GM19035 (cell line): ENCODE data around the gene EHD4.

Source experiments
- ATAC-seq: cut with Tn5 transposase; IDR thresholded peaks from one replicate; pipeline ENCODE4 v1.9.1; 2021; ENCODE audit not compliant: unreplicated experiment

Gene EHD4

DNA sequence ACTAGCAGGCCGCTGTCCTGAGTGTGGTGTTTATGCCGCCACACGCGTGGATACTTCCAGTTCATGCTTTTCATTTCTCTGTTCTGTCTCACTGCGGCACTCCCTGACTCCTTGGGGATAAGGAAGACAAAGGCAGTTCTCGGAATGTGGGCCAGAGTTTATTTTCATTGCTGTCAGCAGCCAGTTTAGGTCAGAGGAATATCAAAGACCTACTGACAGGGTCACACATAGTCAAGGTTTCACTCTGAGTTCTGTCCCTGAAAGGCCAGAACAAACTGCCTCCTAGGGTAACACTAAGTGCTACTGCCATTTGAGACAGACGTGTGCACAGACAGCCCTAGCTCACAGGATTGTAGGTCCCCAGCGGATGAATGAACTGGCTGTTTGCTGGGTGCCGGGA, 51.2 kb downstream of the EHD4 start:
- no peak for ATAC-seq

DNA sequence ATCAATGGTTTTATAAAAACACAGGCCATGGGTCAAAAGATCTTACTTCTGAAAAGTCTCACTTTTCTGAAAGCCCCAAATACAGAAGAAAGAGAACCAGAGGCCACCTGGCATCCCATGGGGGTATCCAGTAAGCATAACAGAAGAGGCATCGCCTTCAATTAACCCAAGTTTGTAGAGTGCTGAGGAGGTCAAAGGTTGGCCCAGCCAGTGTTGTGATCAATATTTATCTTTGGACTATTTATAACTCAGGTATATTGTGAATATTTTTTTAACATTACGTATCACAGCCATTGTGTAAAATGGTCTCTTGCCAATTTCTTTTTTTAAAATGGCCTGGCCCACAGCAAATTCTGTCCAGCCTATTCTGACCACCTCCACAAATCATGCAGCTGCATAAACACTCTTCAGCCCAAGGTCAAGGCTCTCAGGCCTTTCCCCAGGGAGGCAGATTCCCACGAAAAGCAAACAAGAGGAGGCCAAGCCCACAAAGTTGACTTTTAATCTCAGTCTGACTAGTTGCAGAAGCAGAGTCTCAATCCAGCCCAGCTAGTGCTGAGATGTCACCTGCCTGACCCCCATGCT, 52.3 kb downstream of the EHD4 start:
- no peak for ATAC-seq

GRCh38 chr15:41919201-41919820, 53.0 kb downstream of the EHD4 start:
- no peak for ATAC-seq

DNA sequence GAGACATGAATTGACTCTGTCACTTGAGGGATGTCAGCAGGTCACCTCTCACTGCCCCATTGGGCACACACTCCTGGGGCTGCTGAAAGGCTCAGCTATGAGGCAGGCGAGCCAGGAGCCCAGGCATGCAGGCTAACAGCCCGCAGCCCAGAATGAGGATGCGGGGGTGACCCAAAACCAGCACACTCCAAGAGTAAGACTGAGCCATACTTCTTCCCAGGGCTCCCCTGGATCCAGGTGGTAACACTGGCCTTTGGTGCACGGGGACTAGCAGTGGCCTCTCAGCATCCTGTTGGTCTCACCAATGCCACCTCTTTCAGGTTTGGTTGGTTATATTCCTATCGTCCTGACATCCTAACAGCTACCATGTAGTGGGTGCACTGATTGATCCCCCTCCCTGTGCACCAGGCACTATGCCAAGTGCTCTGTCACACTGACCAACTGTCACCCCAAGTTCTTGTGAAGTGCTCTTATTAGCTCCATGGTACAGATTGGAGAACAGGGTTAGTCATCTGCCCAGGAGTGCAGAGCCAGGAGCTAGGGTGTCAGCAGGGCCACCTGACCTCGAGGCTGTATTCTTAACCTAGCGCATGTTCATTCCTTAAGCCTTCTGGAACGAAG, 53.7 kb downstream of the EHD4 start:
- no peak for ATAC-seq

DNA sequence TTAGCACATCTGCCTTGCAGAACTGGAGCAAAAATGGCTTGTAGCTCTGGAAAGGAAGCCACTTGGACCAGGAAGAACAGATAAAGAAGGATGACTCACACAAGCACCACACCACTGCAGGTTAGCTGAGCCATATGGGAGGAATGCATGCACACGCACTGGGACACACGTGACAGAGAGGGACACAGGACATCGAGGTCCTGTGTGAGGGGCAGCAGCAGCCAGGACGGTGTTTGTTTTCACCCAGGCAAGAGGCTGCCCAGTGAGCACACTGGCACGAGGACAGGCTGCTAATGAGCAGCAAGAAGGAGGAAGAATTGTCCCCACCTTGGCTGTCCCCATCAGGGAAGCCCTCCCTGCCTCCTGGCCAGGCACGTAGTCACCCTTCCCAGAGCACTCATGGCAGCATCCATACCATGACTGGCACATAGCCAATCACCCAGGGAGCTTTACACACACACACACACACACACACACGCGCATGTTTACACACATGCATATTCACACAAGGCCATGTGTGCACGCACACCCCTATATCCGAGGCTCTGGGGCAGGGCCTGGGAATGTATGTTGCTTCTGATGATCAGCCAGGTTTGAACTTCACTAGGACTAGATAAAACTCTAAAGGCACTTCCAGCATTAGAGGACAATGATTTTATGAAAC, 54.5 kb downstream of the EHD4 start:
- ATAC-seq: no peak

DNA sequence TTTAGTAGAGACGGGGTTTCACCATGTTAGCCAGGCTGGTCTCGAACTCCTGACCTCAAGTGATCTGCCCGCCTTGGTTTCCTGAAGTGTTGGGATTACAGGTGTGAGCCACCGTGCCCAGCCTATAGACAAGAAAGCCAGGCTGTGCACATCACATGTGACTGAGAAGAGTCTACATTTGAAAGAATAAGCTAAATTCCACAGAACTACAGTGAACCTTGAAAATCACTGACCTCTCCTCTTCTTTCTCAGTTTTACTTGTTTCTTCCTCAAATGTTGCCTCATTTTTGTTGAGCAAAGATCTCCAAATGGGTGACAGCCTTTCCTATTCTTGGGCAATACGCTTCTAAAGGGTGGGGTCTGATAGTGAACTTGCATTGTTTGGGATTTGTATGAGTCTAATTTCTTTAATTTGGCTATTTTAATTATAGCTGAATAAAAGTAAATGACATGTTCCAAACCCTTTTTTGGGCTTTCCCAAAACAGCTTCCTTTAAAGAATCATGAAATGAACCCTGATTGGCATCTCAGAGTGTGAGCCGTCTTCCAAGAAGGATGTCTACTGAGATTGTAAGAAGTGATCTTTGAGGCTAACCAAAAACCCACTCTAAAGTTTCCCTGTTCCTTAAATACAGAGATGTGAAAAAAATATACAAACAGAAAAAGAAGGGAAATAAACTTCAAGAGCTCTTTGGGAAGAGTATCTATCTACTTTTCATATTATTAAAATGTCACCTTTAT, 56.9 kb downstream of the EHD4 start:
- ATAC-seq: no peak

DNA sequence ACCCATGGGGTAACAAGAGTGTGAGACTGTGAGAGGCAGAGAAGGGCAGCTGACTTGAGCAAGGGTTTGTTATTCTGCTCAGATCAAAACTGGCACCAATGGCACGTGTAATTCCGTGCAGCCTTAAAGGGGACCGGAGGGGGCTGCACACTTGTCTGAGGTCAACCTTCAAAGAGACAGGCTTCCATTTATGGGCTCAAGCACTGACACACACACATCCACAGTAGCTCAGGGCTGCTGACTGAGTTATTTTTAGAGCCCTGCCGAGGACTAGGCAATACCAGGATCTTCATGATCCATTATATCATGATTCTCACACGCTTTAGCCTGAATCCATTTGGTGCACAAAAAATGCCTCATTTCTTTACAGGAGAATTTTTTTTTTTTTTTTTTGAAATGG, 57.9 kb downstream of the EHD4 start:
- no peak for ATAC-seq

GRCh38 chr15:41913256-41913655, 59.1 kb downstream of the EHD4 start:
- ATAC-seq: no peak

DNA sequence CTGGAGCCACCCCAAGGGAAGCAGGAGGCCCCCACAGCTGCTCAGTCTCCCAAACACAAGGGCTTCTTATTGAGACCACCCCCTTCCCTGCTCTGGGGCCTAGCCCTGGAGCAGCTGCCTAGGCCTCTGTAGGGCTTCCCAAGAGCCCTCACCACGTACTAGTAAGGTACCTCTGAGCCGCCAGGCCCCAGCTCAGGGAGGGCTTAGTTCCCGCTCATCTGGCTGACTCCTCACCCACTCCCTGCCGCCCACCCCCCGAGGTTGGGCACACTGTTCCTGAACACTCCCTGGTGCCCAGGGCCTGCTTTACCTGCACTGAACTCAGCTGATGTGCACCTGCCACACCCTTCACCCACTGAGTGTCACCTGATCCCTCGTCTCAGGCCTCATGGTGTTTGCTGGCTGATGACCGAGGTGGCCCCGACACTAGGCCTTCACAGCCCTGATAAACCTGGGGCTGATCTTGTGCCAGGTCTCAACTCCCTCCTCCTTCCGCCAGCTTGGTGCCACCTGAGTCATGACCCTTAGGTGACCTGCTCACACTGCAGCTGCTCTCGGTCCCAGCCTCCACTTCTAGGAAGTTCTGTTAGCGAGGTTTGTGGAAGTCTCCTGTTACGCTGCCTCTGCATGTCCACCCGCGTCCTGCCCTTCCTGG, 60.5 kb downstream of the EHD4 start:
- no peak for ATAC-seq

DNA sequence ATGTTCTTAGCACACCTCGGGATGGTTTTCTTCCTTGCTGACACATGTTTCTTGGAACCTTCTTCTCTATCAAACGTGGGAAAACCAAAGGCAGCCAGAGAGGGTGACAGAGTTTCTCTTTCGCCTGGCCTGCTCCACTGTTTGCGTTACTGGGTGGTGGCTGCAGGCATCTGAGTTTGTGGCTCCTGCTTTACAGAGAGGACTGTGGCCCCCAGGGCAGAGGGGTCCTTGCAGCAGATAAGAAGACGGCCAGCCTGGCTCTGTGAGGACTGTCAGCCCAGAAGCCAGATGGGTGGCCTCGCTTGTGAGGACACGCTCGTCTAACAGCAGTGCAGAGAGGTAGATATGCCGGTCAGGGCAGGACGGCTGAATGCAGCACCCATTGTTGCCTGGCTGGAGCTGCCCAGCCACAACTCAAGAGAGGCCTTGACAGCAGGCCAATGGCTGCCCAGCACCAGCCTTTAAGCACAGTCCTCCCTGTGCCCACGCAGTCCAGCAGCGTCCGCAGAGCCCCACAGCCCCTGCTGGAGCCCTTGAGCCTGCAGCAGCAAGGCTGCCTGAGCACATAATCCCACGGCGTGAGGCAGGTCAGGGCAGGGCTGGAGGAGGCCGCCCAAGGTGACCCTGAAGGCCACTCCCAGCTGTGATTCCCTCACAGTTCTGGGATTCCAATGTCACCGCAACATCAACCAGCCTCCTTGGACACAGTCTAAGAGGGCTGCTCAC, 63.5 kb downstream of the EHD4 start:
- ATAC-seq: no peak

DNA sequence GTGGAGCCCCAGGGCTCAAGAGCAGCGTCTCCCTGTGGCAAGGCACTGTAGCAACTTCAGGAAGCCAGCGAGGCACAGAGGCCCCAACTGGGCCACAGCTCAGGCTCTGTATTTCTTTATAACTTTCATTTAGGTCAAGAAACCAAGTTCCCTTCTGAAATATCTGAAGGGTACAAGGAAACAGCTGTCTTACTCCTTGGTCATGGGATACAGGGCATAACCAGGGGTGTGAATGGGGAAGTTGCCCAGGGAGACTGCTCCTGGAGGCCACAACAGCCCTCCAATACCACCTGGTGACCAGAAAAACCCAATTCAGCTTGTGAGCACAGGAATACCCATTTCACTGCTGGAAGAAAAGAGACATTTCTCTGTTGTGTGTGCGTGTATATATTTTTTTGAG, 65.2 kb downstream of the EHD4 start:
- ATAC-seq: no peak

GRCh38 chr15:41906608-41907007, 65.7 kb downstream of the EHD4 start:
- no peak for ATAC-seq

DNA sequence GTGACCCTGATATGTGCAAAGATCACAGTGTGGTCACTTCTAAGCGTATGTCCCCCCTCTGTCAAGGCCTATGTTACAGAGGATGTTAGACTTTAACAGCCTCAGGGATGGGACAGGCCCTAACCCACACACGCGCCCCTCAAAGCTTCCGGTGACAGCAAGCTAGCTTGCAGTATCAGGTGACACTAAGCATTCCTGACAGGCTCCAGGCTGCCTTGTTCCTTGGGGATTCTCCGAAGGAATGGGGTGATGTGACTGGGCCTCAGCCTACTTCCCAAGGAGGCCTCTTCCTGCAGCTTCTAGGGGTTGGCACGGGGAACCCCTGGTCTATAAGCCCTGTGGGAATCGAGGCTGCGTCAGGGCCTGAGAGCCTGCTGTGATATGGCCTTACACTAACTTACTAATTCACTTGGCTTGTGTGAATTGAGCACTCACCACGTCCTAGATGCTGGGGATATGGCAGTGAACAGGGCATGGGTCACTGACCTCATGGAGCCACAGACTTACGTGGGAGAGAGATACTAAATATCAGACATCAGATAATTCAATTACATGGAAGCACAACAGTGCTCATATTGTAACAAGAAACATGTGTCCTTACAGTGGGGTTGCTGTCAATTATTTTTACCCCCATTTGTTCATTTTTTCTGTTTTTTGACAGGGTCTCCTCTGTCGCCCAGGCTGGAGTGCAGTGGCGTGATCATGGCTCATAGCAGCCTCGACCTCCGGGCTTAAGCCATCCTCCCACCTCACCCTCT, 67.1 kb downstream of the EHD4 start:
- no peak for ATAC-seq

GRCh38 chr15:41904541-41905005, 67.8 kb downstream of the EHD4 start:
- ATAC-seq: no peak

DNA sequence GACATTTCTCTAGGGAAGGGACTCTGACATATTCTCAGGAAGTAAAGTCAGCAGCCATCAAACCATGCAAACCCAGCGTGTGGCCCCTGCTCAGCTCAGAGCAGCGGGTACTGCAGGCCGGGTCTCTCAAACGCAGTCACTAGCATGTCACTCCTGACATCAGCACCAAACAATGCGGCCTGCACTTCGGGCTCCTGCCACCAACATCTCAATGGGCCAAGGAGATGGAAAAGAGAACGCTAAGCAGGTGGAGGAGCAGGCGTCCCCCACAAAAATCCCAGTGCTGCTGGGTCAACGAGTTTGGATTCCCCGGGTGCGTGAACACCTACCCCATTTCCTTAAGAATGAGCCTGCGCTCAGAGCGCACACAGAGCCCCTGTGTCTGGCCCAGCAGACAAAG, 68.6 kb downstream of the EHD4 start:
- no peak for ATAC-seq

- no peak for ATAC-seq
Measured at GRCh38 chr15:41901431-41901830, 70.9 kb downstream of the EHD4 start.

- ATAC-seq: no peak
Measured at GRCh38 chr15:41900526-41901380, 71.6 kb downstream of the EHD4 start.

GRCh38 chr15:41899854-41900442, 72.4 kb downstream of the EHD4 start:
- ATAC-seq: no peak
